K562 (cell line): ENCODE results near the gene VPS18. TPM values are rescaled to one million over a fixed set of nuclear protein-coding genes. Genes with fewer than 3 reads are reported as not detected.

Source experiments
- ATAC-seq: fragments of 200-7000 bp; cut with Tn5 transposase; 3 replicates; pipeline ENCODE4 v1.9.1; 2020; ENCODE audit warnings: moderate library complexity
- BruUV-seq: library from RNA; stranded (reverse); fragments of 400-500 nt; replicated peaks from 2 replicates; lab custom pipeline; 2021; lab: Mats Ljungman, UMichigan
- CTCF ChIA-PET: fragments of 300-600 bp; formaldehyde crosslinking; extraction: SDS; loops from one replicate; lab custom pipeline; 2021; ENCODE audit warnings: low intra/inter-chr PET ratio; lab: Yijun Ruan, JAX
- POLR2A ChIA-PET: fragments of 300-600, 350-650 bp; sonication (Branson Sonifier 250); formaldehyde crosslinking; extraction: SDS; loops from one replicate; lab custom pipeline; 2021; ENCODE audit warnings: antibody characterized with exemption, inconsistent platforms; lab: Yijun Ruan, JAX
- DNase-seq, 4 experiments: peaks; one replicate each; pipeline versions ENCODE4 v3.0.0 to v3.0.0-alpha.2; 2011 to 2018; ENCODE audit warnings: low spot score in 3 of 4, mixed read lengths in 3 of 4; ENCODE audit errors: extremely low read depth in 1 of 4
- FAIRE-seq: peaks from 2 replicates; lab custom pipeline; 2011; peaks lifted over from hg19 to GRCh38; lab: Jason Lieb, UNC
- H2AFZ ChIP-seq: 2 replicates; pipeline ENCODE4 v1.6.0; 2011; ENCODE audit warnings: low read depth, low read length, control low read depth, inconsistent platforms
- H3K27ac ChIP-seq: fragments of 200-600 bp; 3 replicates; pipeline ENCODE4 v1.8.0; 2011; ENCODE audit warnings: low read depth, mild to moderate bottlenecking, control low read depth, inconsistent platforms, low read length, moderate library complexity, mixed read lengths; ENCODE audit errors: extremely low read depth
- H3K27me3 ChIP-seq, 2 experiments: fragments of 300-600 bp in 1 of 2; 2 replicates in 1 of 2; 3 replicates in 1 of 2; pipeline versions ENCODE4 v1.6.0 to v1.8.0; 2011; ENCODE audit warnings: inconsistent platforms in 2 of 2, low read length in 2 of 2, mild to moderate bottlenecking in 1 of 2, mixed read lengths in 1 of 2, moderate library complexity in 1 of 2; ENCODE audit not compliant: control insufficient read depth in 2 of 2, insufficient read depth in 2 of 2
- H3K36me3 ChIP-seq: fragments of 300-600 bp; 3 replicates; pipeline ENCODE4 v1.8.0; 2011; ENCODE audit warnings: mild to moderate bottlenecking, low read length, inconsistent platforms; ENCODE audit not compliant: control insufficient read depth, insufficient read depth
- H3K4me1 ChIP-seq, 2 experiments: fragments of 200-600 bp in 1 of 2; replicated peaks in 1 of 2; 2 replicates in 1 of 2; 3 replicates in 1 of 2; pipeline versions ENCODE4 v1.5.1 to v1.8.0; 2011; ENCODE audit warnings: inconsistent platforms in 2 of 2, low read length in 2 of 2, mild to moderate bottlenecking in 1 of 2, mixed read lengths in 1 of 2, moderate library complexity in 1 of 2; ENCODE audit not compliant: control insufficient read depth in 2 of 2, insufficient read depth in 2 of 2
- H3K4me2 ChIP-seq: 2 replicates; pipeline ENCODE4 v1.6.1; 2011; ENCODE audit warnings: low read length, control low read depth, inconsistent platforms, mixed read lengths; ENCODE audit not compliant: insufficient read depth
- H3K4me3 ChIP-seq: fragments of 200-600 bp; sonication (generic), shearing (Covaris generic); 2 replicates; pipeline ENCODE4 v1.5.1; 2016; ENCODE audit warnings: control low read depth, inconsistent platforms
- H3K79me2 ChIP-seq: fragments of 200-600 bp; 3 replicates; pipeline ENCODE4 v1.8.0; 2011; ENCODE audit warnings: low read length, inconsistent platforms; ENCODE audit not compliant: control insufficient read depth, insufficient read depth
- H3K9ac ChIP-seq, 2 experiments: 2 replicates each; pipeline versions ENCODE4 v1.6.0 to v1.6.1; 2011; ENCODE audit warnings: low read depth in 2 of 2, low read length in 2 of 2, control low read depth in 1 of 2, inconsistent platforms in 1 of 2, mild to moderate bottlenecking in 1 of 2, mixed read lengths in 1 of 2; ENCODE audit not compliant: insufficient read depth in 1 of 2
- H3K9me1 ChIP-seq: one replicate; pipeline ENCODE4 v1.6.0; 2011; ENCODE audit warnings: inconsistent platforms, mild to moderate bottlenecking, low read length, moderate library complexity; ENCODE audit not compliant: control insufficient read depth, insufficient read depth
- H3K9me3 ChIP-seq: replicated peaks from 2 replicates; pipeline ENCODE4 v1.5.1; 2011; ENCODE audit warnings: low read depth, low read length, inconsistent platforms; ENCODE audit not compliant: control insufficient read depth, insufficient read depth
- H4K20me1 ChIP-seq: replicated peaks from 2 replicates; pipeline ENCODE4 v1.6.1; 2011; ENCODE audit warnings: low read length, inconsistent platforms, mixed read lengths; ENCODE audit not compliant: control insufficient read depth, insufficient read depth
- CAMTA2 ChIP-seq: fragments of 250-450 bp; sonication (Bioruptor Pico); conservative IDR thresholded peaks from 2 replicates; pipeline ENCODE4 v1.5.1; 2022
- CREBBP ChIP-seq: IDR thresholded peaks from one replicate; pipeline ENCODE4 v1.6.1; 2012; ENCODE audit warnings: low read depth, mild to moderate bottlenecking, control low read depth, inconsistent platforms, low read length
- CXXC5 ChIP-seq: fragments of 250-450 bp; sonication (Bioruptor Pico); IDR thresholded peaks from 2 replicates; pipeline ENCODE4 v1.8.0; 2022; ENCODE audit warnings: inconsistent platforms, mild to moderate bottlenecking, moderate library complexity
- E2F8 ChIP-seq: fragments of 450-650 bp; IDR thresholded peaks from 2 replicates; pipeline ENCODE4 v1.7.1; 2018; ENCODE audit warnings: mild to moderate bottlenecking, low read depth; ENCODE audit not compliant: partially characterized antibody
- ELF2 ChIP-seq: fragments of 250-450 bp; sonication (Bioruptor Pico); IDR thresholded peaks from 2 replicates; pipeline ENCODE4 v1.5.0; 2021; ENCODE audit warnings: mild to moderate bottlenecking
- FOXK2 ChIP-seq, 2 experiments: fragments of 450-650 bp; IDR thresholded peaks in 1 of 2; conservative IDR thresholded peaks in 1 of 2; 2 replicates each; pipeline ENCODE4 v1.6.1; 2016; ENCODE audit warnings: low read depth in 2 of 2, mild to moderate bottlenecking in 1 of 2
- HMG20A ChIP-seq: fragments of 450-650 bp; formaldehyde crosslinking; conservative IDR thresholded peaks from 2 replicates; pipeline ENCODE4 v1.4.0; 2020; ENCODE audit warnings: mild to moderate bottlenecking, mixed read lengths
- IFI16 ChIP-seq: fragments of 250-450 bp; sonication (Bioruptor Pico); IDR thresholded peaks from 2 replicates; pipeline ENCODE4 v2.1.2; 2022; ENCODE audit warnings: mild to moderate bottlenecking, inconsistent platforms
- MAFK ChIP-seq: IDR thresholded peaks from 2 replicates; pipeline ENCODE4 v1.6.1; 2011; ENCODE audit warnings: low read length, improper control_type of control experiment
- MEF2D ChIP-seq: conservative IDR thresholded peaks from 2 replicates; pipeline ENCODE4 v1.6.1; 2016; ENCODE audit warnings: low read depth, missing genetic modification characterization, missing compliant biosample characterization
- MLX ChIP-seq, 2 experiments: fragments of 450-650 bp in 1 of 2; sonication (generic) in 1 of 2; formaldehyde crosslinking; conservative IDR thresholded peaks; 2 replicates each; pipeline versions ENCODE4 v1.4.0 to v1.8.1; 2020 to 2022; ENCODE audit warnings: mild to moderate bottlenecking in 1 of 2, missing genetic modification reagents in 1 of 2
- NR4A1 ChIP-seq, 2 experiments: fragments of 250-450 bp in 1 of 2; fragments of 450-650 bp in 1 of 2; sonication (Bioruptor Pico) in 1 of 2; IDR thresholded peaks; 2 replicates each; pipeline versions ENCODE4 v1.4.0 to v1.6.1; 2016 to 2020; ENCODE audit warnings: mild to moderate bottlenecking in 2 of 2, missing compliant biosample characterization in 1 of 2, missing genetic modification characterization in 1 of 2, moderate library complexity in 1 of 2
- NUFIP1 ChIP-seq: fragments of 450-650 bp; IDR thresholded peaks from 2 replicates; pipeline ENCODE4 v1.6.1; 2018; ENCODE audit not compliant: partially characterized antibody
- OTX1 ChIP-seq: fragments of 450-650 bp; formaldehyde crosslinking; IDR thresholded peaks from 2 replicates; pipeline ENCODE4 v1.4.0; 2022; ENCODE audit warnings: mild to moderate bottlenecking
- POLR2AphosphoS5 ChIP-seq: IDR thresholded peaks from 2 replicates; pipeline ENCODE4 v1.6.1; 2011; ENCODE audit warnings: mild to moderate bottlenecking, low read depth, low read length, moderate library complexity; ENCODE audit not compliant: control insufficient read depth, insufficient read depth
- RAD51 ChIP-seq: fragments of 450-650 bp; IDR thresholded peaks from 2 replicates; pipeline ENCODE4 v1.7.1; 2016; ENCODE audit warnings: low read depth, mild to moderate bottlenecking, borderline replicate concordance
- SMARCE1 ChIP-seq: fragments of 450-650 bp; IDR thresholded peaks from 2 replicates; pipeline ENCODE4 v1.7.1; 2016; ENCODE audit warnings: mild to moderate bottlenecking
- TBL1XR1 ChIP-seq, 2 experiments: IDR thresholded peaks; 2 replicates each; pipeline ENCODE4 v1.6.1; 2012; ENCODE audit warnings: improper control_type of control experiment in 2 of 2, low read length in 2 of 2, mild to moderate bottlenecking in 1 of 2
- ZNF232 ChIP-seq: sonication (generic); formaldehyde crosslinking; IDR thresholded peaks from 2 replicates; pipeline ENCODE4 v1.8.0; 2022; ENCODE audit warnings: mild to moderate bottlenecking, missing genetic modification reagents
- ZNF316 ChIP-seq: fragments of 450-650 bp; IDR thresholded peaks from 2 replicates; pipeline ENCODE4 v1.6.1; 2016
- ZNF77 ChIP-seq: fragments of 250-450 bp; sonication (Bioruptor Pico); IDR thresholded peaks from 2 replicates; pipeline ENCODE4 v1.5.0; 2020
- WGBS: fragments of 100-300 bp; shearing (Covaris generic); methylation state at CpG from one replicate; pipeline ENCODE4 v1.1.6; 2016; ENCODE audit warnings: low coverage, mixed read lengths; ENCODE audit not compliant: insufficient coverage; ENCODE audit errors: missing lambda C conversion rate; 5-methylcytosine and 5-hydroxymethylcytosine counted together
- in situ Hi-C: fragments of 300-500 bp; cut with MboI; formaldehyde crosslinking; loops from 4 replicates; pipeline ENCODE4 v1.15.0; 2018; ENCODE audit warnings: inconsistent platforms, mixed read lengths
- intact Hi-C: fragments of 100-400 bp; cut with micrococcal nuclease; formaldehyde crosslinking; loops from 2 replicates; pipeline ENCODE4 v1.14.2; 2022
- polyA plus RNA-seq, 8 experiments: library from polyadenylated mRNA; depleted of rRNA in 4 of 8; stranded (reverse) in 5 of 8; unstranded in 3 of 8; fragments of >200 nt; fragmentation: Nextera tagmentation in 2 of 8; fragmentation: Illumina TruSeq in 1 of 8; extraction: Ambion mirVana in 2 of 8; extraction: Trizol in 1 of 8; gene quantifications; 2 replicates each; pipeline versions ENCODE4 v1.2.1 to v1.2.3, GENCODE V29; 2011 to 2014; ENCODE audit warnings: inconsistent platforms in 1 of 8, missing spikeins in 1 of 8
- total RNA-seq, 7 experiments: library from RNA; depleted of rRNA in 6 of 7; stranded (reverse); fragments of >200 nt in 6 of 7; fragmentation: Illumina TruSeq in 2 of 7; extraction: Trizol in 2 of 7; gene quantifications; 2 replicates each; pipeline versions ENCODE4 v1.2.1 to v1.2.3, GENCODE V29; 2011 to 2021; ENCODE audit warnings: low replicate concordance in 1 of 7

The VPS18 gene
- total and polyA plus RNA-seq, 9 of the 15 experiments (the other 6 are each of a cell fraction or from before 2014, with no cell fraction given): 0.73 to 19.9 (median 8.5) TPM

DNA sequence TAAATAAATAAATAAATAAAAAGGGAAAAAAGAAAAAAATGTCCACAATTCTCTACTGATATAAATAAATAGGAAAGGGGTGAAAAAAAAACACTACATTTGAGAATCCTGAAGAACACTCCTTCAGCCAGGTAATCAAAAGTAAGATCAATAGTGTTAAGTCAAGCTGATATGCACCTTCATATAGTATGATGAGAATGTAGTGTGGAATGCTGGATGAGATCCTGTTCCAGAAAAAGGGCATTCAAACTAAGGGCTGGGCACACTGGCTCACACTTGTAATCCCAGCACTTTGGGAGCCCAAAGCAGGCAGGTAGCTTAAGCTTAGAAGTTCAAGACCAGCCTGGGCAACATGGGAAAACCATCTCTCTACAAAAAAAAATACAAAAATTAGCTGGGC is 5.1 kb upstream of the VPS18 start (continued):
- TF ChIP-seq MLX (CRISPR knock-in tag; conservative IDR thresholded peaks at IDR 0.05): no peak
- TF ChIP-seq RAD51: no peak
- no peak for TF ChIP-seq ELF2 (CRISPR knock-in tag)
- no peak for TF ChIP-seq CAMTA2 (CRISPR knock-in tag)
- no peak for TF ChIP-seq MAFK
- no peak for TF ChIP-seq OTX1 (CRISPR knock-in tag)
- TF ChIP-seq NUFIP1: no peak
- no peak for TF ChIP-seq ZNF316
- TF ChIP-seq CXXC5 (CRISPR knock-in tag): no peak
- TF ChIP-seq SMARCE1: no peak
- TF ChIP-seq POLR2AphosphoS5: no peak
- no peak for TF ChIP-seq HMG20A (CRISPR knock-in tag)

DNA sequence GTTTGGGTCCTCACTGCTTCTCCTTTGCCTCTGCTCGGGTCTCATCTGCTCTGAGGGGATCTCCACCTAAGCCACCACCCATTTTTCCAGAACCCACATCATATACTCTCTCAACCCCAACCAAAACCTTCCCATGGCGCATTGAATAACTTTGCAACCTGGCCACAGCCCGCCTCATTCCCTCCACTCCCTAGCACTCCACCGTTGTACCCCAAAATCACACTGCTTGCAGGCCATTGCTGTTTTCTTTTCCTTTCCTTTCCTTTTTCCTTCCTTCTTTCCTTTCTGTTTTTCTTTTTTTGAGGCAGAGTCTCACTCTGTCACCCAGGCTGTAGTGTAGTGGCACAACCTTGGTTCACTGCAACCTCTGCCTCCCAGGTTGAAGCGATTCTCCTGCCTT is 3.1 kb upstream of the VPS18 start:
- Histone ChIP-seq H3K4me2 (no peak overlapping the region), H3K79me2 (peaks cover 17% of the 10 kb centered on the region), H3K4me3 (no peak overlapping the region), H3K4me1 (peaks cover 8 to 16% of the 10 kb centered on the region in 2 experiments; a peak in 4 of 5 replicates), H3K9me3 (no peaks in the 10 kb centered on the region), H3K36me3 (peaks cover 6% of the 10 kb centered on the region; the same call in 2 of the 3 replicates), H2AFZ (peak overlapping the region; percentile 53), H3K27ac (no peak overlapping the region), H3K27me3 (no peaks in the 10 kb centered on the region), H3K9ac (no peak overlapping the region), H3K9me1 (no peaks in the 10 kb centered on the region), H4K20me1 (no peaks in the 10 kb centered on the region)
- intact Hi-C loops: loop anchor here (5.0 to 10.0 kb wide), 3 partner anchors 186 to 296 kb away; partner anchors contain the start of gene KNL1
- POLR2A ChIA-PET: interaction anchor here (0.8 to 1.4 kb wide), 4 partner anchors 15 to 146 kb away, joined by 3 to 6 read pairs (median 3); no protein-coding TSS in a partner anchor
- no peak for DNase-seq
- ATAC-seq: no peak
- no peak for FAIRE-seq
- WGBS: 29% methylated on average over 5 of the region's 5 CpGs
- CTCF ChIA-PET: interaction anchor here (1.1 to 6.7 kb wide), 3 partner anchors 33 to 109 kb away, joined by 6 to 75 read pairs (median 66); no protein-coding TSS in a partner anchor
- in situ Hi-C loops: loop anchor here (5.0 to 10.0 kb wide), 2 partner anchors 34 to 216 kb away; no protein-coding TSS in a partner anchor
- BruUV-seq: no TSS peak
- TF ChIP-seq CREBBP (no peak), TBL1XR1 (IDR thresholded peaks at IDR 0.05; ENCODE audit: low read length in 2 of 2) (no peak), IFI16 (CRISPR knock-in tag) (no peak), NR4A1 (CRISPR knock-in tag; IDR thresholded peaks at IDR 0.05) (no peak), NR4A1 (tag; IDR thresholded peaks at IDR 0.05) (no peak), MEF2D (tag) (no peak), ZNF232 (CRISPR knock-in tag) (no peak), ZNF77 (no peak), E2F8 (no peak), FOXK2 (conservative IDR thresholded peaks at IDR 0.05 in 1 of 2, IDR thresholded peaks at IDR 0.05 in 1 of 2; ENCODE audit: low read depth in 2 of 2) (no peak)
